ENCODE measurements around the gene DLGAP1. TPM values are rescaled to one million over a fixed set of nuclear protein-coding genes. Genes with fewer than 3 reads are reported as not detected.

Gene DLGAP1
- polyA plus RNA-seq, 1 of the 3 experiments (the other 2 are of a cell fraction): not detected

DNA sequence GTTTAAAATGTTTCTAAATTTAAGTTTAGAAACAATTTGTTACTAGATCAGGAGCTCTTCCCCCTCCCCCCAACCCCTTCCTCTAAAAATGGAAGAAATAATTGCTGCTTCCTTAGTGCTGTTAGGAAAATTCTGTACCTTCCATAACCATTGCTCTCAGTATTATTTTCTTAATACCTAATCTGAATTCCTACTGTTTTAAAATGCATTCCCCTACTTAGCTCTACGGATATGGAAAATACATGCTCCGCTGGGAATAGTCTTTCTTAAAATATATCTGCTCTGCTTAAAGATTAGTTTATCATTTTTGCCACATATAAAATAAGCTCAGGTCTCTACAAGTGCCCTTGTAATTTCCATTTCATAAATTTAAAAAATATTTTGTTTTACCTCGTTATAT is 789.9 kb downstream of the DLGAP1 start (continued):
- TF ChIP-seq REST (IDR thresholded peaks at IDR 0.05; ENCODE audit: low read depth, low read length) (no peak), YY1 (IDR thresholded peaks at IDR 0.05; ENCODE audit: low read depth) (no peak)
- TF ChIP-seq, protein P1, sequence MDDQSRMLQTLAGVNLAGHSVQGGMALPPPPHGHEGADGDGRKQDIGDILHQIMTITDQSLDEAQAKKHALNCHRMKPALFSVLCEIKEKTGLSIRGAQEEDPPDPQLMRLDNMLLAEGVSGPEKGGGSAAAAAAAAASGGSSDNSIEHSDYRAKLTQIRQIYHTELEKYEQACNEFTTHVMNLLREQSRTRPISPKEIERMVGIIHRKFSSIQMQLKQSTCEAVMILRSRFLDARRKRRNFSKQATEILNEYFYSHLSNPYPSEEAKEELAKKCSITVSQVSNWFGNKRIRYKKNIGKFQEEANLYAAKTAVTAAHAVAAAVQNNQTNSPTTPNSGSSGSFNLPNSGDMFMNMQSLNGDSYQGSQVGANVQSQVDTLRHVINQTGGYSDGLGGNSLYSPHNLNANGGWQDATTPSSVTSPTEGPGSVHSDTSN (IDR thresholded peaks at IDR 0.05): no peak

- 89% methylated on average over 6 of the region's 6 CpGs for WGBS (ENCODE audit: low lambda C conversion rate)
- no peaks in the 10 kb centered on the region for H3K27me3 ChIP-seq (ENCODE audit: insufficient read depth)
Observed at GRCh38 chr18:3664563-3665178, 790.4 kb downstream of the DLGAP1 start.

More at GRCh38 chr18:3664563-3665178, 790.4 kb downstream of the DLGAP1 start:
- H2AFZ ChIP-seq (ENCODE audit: low read depth): no peak overlapping the region
- peaks cover 5 to 18% of the 10 kb centered on the region in 2 experiments; a peak in 2 of 4 replicates for H3K4me1 ChIP-seq (ENCODE audit: control insufficient read depth in 1 of 2, insufficient read depth in 2 of 2, low read depth in 1 of 2, low read length in 1 of 2)
- POLR2A ChIA-PET: interaction anchor here (1.3 kb wide), 1 partner anchor 381 kb away, joined by 3 read pairs; no protein-coding TSS in a partner anchor
- no peaks in the 10 kb centered on the region for H3K9me2 ChIP-seq
- CTCF ChIA-PET: interaction anchor here (0.7 to 8.4 kb wide), 16 partner anchors 13 to 418 kb away, joined by 3 to 233 read pairs (median 11); partner anchors contain the start of gene MYL12A
- H3K36me3 ChIP-seq (replicated peaks in 1 of 2; ENCODE audit: control insufficient read depth in 1 of 2, insufficient read depth in 2 of 2, low read length in 1 of 2): no peaks in the 10 kb centered on the region
- no peak overlapping the region for H3K4me3 ChIP-seq (ENCODE audit: low read depth in 2 of 2, low read length in 1 of 2)
- no peaks in the 10 kb centered on the region for H3F3A ChIP-seq (replicated peaks; ENCODE audit: insufficient read depth)
- no peaks in the 10 kb centered on the region for H4K20me1 ChIP-seq (ENCODE audit: insufficient read depth)
- H3K9me3 ChIP-seq: no peaks in the 10 kb centered on the region
- no peak overlapping the region for H3K4me2 ChIP-seq
- DNase-seq: no peak
- no peaks in the 10 kb centered on the region for H3K79me2 ChIP-seq (ENCODE audit: insufficient read depth)
- TF ChIP-seq FOXJ3 (CRISPR knock-in tag; IDR thresholded peaks at IDR 0.05) (no peak), EZH2phosphoT487 (IDR thresholded peaks at IDR 0.05; ENCODE audit: borderline replicate concordance, low read depth) (no peak), IRF3 (IDR thresholded peaks at IDR 0.05; ENCODE audit: low read depth, low read length) (no peak), TCF12 (IDR thresholded peaks at IDR 0.05) (no peak)
- no peak overlapping the region for H3K27ac ChIP-seq (ENCODE audit: low read depth in 2 of 2, low read length in 1 of 2)
- no peak overlapping the region for H3K9ac ChIP-seq
